ENCODE measurements around the gene PCDHB15.
"Not testable (repeated sequence)": the region's sequence is repeated elsewhere in the genome, so short reads cannot be mapped to it uniquely, and the experiment has no call there.

DNA sequence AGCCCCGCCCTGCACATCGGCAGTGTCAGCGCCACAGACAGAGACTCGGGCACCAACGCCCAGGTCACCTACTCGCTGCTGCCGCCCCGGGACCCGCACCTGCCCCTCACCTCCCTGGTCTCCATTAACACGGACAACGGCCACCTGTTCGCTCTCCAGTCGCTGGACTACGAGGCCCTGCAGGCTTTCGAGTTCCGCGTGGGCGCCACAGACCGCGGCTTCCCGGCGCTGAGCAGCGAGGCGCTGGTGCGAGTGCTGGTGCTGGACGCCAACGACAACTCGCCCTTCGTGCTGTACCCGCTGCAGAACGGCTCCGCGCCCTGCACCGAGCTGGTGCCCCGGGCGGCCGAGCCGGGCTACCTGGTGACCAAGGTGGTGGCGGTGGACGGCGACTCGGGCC lies 1.8 kb downstream of the PCDHB15 start:
- TF ChIP-seq, protein P1, sequence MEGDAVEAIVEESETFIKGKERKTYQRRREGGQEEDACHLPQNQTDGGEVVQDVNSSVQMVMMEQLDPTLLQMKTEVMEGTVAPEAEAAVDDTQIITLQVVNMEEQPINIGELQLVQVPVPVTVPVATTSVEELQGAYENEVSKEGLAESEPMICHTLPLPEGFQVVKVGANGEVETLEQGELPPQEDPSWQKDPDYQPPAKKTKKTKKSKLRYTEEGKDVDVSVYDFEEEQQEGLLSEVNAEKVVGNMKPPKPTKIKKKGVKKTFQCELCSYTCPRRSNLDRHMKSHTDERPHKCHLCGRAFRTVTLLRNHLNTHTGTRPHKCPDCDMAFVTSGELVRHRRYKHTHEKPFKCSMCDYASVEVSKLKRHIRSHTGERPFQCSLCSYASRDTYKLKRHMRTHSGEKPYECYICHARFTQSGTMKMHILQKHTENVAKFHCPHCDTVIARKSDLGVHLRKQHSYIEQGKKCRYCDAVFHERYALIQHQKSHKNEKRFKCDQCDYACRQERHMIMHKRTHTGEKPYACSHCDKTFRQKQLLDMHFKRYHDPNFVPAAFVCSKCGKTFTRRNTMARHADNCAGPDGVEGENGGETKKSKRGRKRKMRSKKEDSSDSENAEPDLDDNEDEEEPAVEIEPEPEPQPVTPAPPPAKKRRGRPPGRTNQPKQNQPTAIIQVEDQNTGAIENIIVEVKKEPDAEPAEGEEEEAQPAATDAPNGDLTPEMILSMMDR (IDR thresholded peaks at IDR 0.05), result not testable (repeated sequence)
- TF ChIP-seq EP300, POLR2A (IDR thresholded peaks at IDR 0.05): not testable (repeated sequence)
